ENCODE measurements around the gene RNF14.

The RNF14 gene

GRCh38 chr5:141968914-141969608 is at the start of gene RNF14:
Gene RNF14 (plus strand): TSS chr5:141969105. CDS start chr5:141973589, 4,484 bp downstream.
- DNase-seq (ENCODE audit: low spot score) = peak; percentile 71

GRCh38 chr5:141919218-141920119 is 49.4 kb upstream of the RNF14 start:
- no peak for DNase-seq (ENCODE audit: low spot score)

GRCh38 chr5:141920771-141921170 is 48.1 kb upstream of the RNF14 start:
- no peak for DNase-seq (ENCODE audit: low spot score)

- peak; percentile 10 for DNase-seq (ENCODE audit: low spot score)
Measured at GRCh38 chr5:141922827-141923447, 46.0 kb upstream of the RNF14 start.

- DNase-seq (ENCODE audit: low spot score) = peak; percentile 88
Measured at GRCh38 chr5:141923448-141924313, 45.2 kb upstream of the RNF14 start, which contains the start of gene DELE1. Gene DELE1 (plus strand): TSS chr5:141923871. CDS start chr5:141923942, 71 bp downstream.

GRCh38 chr5:141926434-141926833 is 42.5 kb upstream of the RNF14 start:
- no peak for DNase-seq (ENCODE audit: low spot score)

- DNase-seq (ENCODE audit: low spot score) = no peak
Measured at GRCh38 chr5:141928051-141928450, 40.9 kb upstream of the RNF14 start.

GRCh38 chr5:141929398-141930058 is 39.4 kb upstream of the RNF14 start:
- DNase-seq (ENCODE audit: low spot score) = no peak

- DNase-seq (ENCODE audit: low spot score) = no peak
Measured at GRCh38 chr5:141931694-141932093, 37.2 kb upstream of the RNF14 start.

GRCh38 chr5:141933151-141933550 is 35.8 kb upstream of the RNF14 start:
- DNase-seq (ENCODE audit: low spot score) = no peak

GRCh38 chr5:141934099-141934844 is 34.6 kb upstream of the RNF14 start:
- DNase-seq (ENCODE audit: low spot score) = no peak

GRCh38 chr5:141935538-141935937 is 33.4 kb upstream of the RNF14 start:
- no peak for DNase-seq (ENCODE audit: low spot score)

GRCh38 chr5:141940695-141941271 is 28.1 kb upstream of the RNF14 start:
- no peak for DNase-seq (ENCODE audit: low spot score)

GRCh38 chr5:141941307-141941706 is 27.6 kb upstream of the RNF14 start:
- DNase-seq (ENCODE audit: low spot score) = no peak

GRCh38 chr5:141941779-141942178 is 27.1 kb upstream of the RNF14 start:
- DNase-seq (ENCODE audit: low spot score) = no peak

GRCh38 chr5:141942185-141942857 is 26.6 kb upstream of the RNF14 start:
- DNase-seq (ENCODE audit: low spot score) = no peak

GRCh38 chr5:141944076-141944475 is 24.8 kb upstream of the RNF14 start:
- DNase-seq (ENCODE audit: low spot score) = no peak

GRCh38 chr5:141945511-141946051 is 23.3 kb upstream of the RNF14 start:
- DNase-seq (ENCODE audit: low spot score) = no peak

GRCh38 chr5:141947316-141947715 is 21.6 kb upstream of the RNF14 start:
- no peak for DNase-seq (ENCODE audit: low spot score)
